ENCODE data around the gene ASIC2. TPM values are rescaled to one million over a fixed set of nuclear protein-coding genes. Genes with fewer than 3 reads are reported as not detected.
A peak's percentile ranks its signal among the peaks of the same experiment; 100 is the strongest.

The ASIC2 gene
- total RNA-seq, 1 experiment from 2014 or later: not detected

- H3K79me2 ChIP-seq (ENCODE audit: insufficient read depth, low read length): no peaks in the 10 kb centered on the region
Observed at GRCh38 chr17:33234930-33235685, 58.0 kb downstream of the ASIC2 start.

More at GRCh38 chr17:33234930-33235685, 58.0 kb downstream of the ASIC2 start:
- H3K4me1 ChIP-seq (ENCODE audit: control insufficient read depth in 1 of 2, insufficient read depth in 2 of 2, low read length in 2 of 2): peaks cover 0 to 5% of the 10 kb centered on the region in 2 experiments; a peak in 2 of 4 replicates
- no peaks in the 10 kb centered on the region for H3K9me2 ChIP-seq (ENCODE audit: insufficient read depth)
- H3K4me2 ChIP-seq (ENCODE audit: low read length): no peak overlapping the region
- TF ChIP-seq ELF1 (IDR thresholded peaks at IDR 0.05; ENCODE audit: borderline replicate concordance, low read depth) (no peak), ZFX (IDR thresholded peaks at IDR 0.05) (no peak), REST (IDR thresholded peaks at IDR 0.05; ENCODE audit: low read depth) (no peak)
- no peaks in the 10 kb centered on the region for H4K20me1 ChIP-seq (ENCODE audit: insufficient read depth)
- H3K27me3 ChIP-seq (ENCODE audit: insufficient read depth, low read length): no peaks in the 10 kb centered on the region
- H3K9ac ChIP-seq (ENCODE audit: low read length): no peak overlapping the region
- no peak overlapping the region for H2AFZ ChIP-seq (ENCODE audit: low read depth, low read length, poor library complexity, severe bottlenecking)
- ChIA-PET RAD21 (ENCODE audit: low non-redundant PET in 1 of 2, low total read pairs in 2 of 2, uncharacterized antibody in 2 of 2, unreplicated experiment in 2 of 2) (no interaction called here), POLR2A (no interaction called here), CTCF (no interaction called here)
- H3K9me3 ChIP-seq (ENCODE audit: control insufficient read depth in 1 of 2, insufficient read depth in 1 of 2, low read depth in 1 of 2, low read length in 2 of 2): no peaks in the 10 kb centered on the region
- no peak overlapping the region for H3K27ac ChIP-seq (ENCODE audit: low read depth, low read length)
- DNase-seq (ENCODE audit: low read depth, low spot score) (no peak), ATAC-seq (peak; percentile 46; the same call in 1 of the 2 replicates)
- H3K36me3 ChIP-seq (ENCODE audit: control insufficient read depth in 1 of 2, insufficient read depth in 2 of 2, low read length in 2 of 2): no peaks in the 10 kb centered on the region
- intact Hi-C loops (cut with micrococcal nuclease): no loop called here
- H3K4me3 ChIP-seq (replicated peaks in 1 of 2; ENCODE audit: low read depth in 1 of 2, low read length in 2 of 2): no peak overlapping the region
- BruUV-seq (replicated peaks): no TSS peak
